ENCODE data around the gene PIP5KL1.

Gene PIP5KL1

GRCh38 chr9:127930231-127931091 is at the start of gene PIP5KL1:
Gene PIP5KL1, minus strand, starts transcription at chr9:127930777. Its CDS starts 25 bp downstream, at chr9:127930752.
- DNase-seq, result peak; percentile 64 to 92 (median 91)

GRCh38 chr9:127980060-127980705 is 49.6 kb upstream of the PIP5KL1 start:
- peak; percentile 44 to 91 (median 80) for DNase-seq

DNA sequence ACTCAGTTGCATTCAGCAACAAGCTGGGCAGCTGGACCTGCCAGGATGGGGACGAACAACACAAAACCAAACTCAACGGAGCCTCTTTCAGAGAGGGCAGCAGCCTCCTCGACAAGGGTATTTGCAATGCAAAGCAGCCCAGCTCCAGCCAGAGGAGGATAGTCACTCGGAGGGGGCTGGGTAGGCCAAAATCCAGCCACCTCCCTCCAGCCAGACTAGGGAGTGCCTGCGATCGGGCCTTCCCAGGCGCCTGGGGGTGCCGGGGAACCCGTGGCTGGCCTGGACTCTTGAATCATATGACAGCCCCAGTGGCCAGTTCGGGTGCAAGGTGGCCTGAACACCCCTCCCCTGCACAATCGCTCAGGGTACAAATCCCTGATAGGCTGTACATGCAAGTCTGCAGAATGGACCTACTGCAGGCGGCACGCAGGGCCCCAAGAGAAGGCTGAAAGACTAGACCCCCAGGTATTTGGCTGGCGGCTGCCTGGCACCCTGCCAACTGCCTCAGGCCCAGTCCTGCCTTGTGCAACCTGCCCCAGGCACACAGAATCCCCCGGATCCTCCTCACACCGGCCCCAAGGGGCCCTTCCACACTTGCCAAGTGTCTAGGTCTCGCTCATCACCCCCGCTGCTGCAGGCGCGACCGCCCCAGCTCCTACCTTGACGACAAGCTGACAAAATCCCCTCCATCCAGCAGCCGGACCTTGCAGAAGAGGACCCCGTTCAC is 48.9 kb upstream of the PIP5KL1 start:
- peak; percentile 24 to 77 (median 75) for DNase-seq

GRCh38 chr9:127979015-127979332 is 48.4 kb upstream of the PIP5KL1 start:
- DNase-seq, result no peak

DNA sequence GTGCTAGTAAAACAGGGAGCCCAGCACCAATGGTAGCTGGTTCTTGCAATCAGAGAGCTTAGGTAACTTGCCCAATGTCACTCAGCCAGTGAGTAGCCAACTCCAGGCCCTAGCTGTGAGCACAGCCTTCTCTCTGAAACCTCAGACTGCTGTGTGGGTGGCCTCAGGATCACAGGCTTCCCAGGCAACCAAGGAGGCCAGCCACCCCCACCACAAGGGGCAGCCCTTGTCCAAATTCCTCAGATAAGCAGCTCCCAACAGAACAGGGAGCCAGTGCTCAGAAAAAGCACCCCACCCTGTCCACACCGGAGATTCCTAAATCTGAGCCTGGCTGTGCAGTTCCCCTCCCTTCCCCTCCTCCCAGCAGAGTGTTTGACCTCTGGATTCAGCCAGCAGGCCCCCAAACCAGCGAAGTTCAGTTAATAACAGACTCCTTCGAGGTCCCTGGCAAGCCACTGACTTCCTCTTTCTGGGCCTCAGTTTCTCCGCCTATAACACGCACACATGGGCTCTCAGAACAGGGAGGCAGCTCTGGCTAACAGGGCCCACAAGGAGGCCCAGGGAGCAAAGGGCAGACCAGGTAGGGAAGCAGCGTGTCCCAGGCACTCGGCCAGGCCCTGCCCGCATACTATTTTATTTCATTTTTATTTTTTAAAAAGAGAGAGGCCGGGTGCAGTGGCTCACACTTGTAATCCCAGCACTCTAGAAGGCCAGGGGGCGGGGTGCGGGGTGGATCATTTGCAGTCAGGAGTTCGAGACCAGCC is 47.5 kb upstream of the PIP5KL1 start:
- no peak for DNase-seq

GRCh38 chr9:127977009-127977883 is 46.7 kb upstream of the PIP5KL1 start:
- peak in 2 of 3 experiments; percentile 5 to 35 for DNase-seq

- DNase-seq, result peak; percentile 74 to 87 (median 77)
These were observed 45.9 kb upstream of the PIP5KL1 start for GRCh38 chr9:127976498-127976897.

- DNase-seq, result no peak
These were observed 45.1 kb upstream of the PIP5KL1 start for GRCh38 chr9:127975376-127976315.

DNA sequence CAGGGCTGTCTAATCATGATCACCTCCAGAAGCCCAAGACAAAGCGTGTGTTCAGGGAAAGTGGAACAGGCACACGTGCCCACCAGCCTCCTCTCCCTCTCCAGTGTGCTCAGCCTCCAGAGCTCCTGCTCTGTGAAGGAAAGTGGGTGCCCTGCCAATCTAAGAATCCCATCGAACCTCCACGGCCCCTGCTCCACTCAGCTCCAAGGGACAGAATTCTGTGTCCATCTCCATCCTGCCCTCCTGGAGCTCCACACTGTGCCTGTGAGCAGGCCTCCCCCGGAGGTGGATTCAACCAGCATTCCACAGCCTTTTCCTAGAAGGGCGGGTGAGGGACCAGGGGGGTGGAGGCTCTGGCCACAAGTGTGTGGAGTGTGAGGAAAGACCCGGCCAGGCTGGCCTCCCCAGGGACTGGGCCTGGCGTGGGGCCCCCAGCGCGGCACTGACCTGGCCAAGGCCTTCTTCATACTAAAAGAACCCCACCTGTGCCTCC is 44.2 kb upstream of the PIP5KL1 start:
- peak in 1 of 3 experiments; percentile 15 for DNase-seq

DNA sequence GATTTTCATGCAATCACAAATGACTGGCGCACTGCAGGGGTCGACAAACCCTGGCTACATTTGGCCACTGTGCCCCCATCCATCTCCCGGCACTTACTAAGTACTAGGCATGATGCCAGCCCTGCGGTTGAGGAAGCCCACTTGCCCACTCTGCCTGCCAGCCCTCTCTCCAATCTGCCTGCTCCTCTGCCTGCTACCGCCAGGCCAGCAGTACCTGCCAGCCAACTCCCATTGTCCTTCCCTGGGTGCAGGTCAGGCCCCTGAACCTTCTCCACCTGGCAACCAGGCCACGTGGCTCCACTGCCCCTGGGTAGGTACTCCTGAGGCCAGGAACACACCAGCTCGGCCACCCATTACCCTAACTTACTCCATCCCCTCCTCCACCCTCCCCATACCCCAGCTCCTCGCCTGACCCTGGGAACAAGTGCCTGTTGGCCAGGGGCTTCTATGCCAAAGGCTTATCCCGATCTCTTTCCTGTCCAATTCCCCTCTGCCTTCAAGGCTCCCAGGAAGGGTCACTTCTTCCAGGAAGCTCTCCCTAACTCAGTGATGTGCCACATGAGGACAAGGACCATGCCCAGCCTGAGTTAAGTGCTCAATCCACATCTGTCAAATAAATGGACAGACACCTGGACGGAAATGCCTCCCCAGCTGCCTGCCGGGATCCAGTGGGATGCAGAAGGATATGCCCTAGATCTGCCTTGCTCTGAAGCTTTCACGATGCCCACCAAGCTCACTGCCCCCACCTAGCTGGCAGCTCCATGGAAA is 43.6 kb upstream of the PIP5KL1 start:
- DNase-seq, result peak in 1 of 3 experiments; percentile 74

DNA sequence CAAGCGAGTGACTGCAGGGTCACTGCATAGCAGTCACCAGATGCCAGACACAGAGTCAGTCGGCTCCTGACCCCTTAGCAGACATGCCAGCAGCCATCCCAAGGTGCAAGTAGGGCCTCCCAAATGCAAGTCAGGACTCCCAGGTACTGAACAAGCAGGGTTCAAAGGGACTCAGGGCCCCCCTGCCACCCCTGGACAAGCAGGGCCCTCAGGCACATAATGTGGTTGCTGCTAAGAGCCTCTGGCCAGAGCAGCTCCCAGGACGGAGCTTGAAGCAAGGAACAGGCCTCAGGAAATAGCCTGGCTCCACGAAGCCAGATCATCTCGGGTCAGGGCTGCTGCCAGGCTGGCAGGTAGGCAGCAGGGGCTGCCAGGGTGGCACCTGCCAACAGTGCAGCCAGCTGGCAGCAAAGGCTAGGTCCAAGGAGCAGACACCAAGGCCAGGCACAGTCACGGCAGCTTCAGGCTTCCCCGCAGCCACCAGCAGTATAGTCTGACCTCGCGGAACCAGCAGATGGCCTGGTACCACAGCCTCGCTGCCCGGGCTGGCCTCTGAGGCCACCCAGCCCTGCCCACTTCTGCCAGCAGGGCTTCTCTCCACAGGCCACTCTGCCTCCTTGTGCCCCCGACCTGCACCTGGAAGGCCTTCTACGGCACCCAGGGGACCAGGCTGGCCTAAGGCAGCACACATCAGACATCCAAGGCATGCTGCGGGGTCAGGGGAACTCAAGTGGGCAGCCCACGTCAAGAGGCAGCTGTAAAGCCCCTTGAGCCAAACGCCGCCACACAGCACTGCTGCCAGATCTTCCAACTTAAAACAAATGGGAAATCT is 42.8 kb upstream of the PIP5KL1 start:
- peak in 2 of 3 experiments; percentile 33 to 74 for DNase-seq

GRCh38 chr9:127972236-127972871 is 41.8 kb upstream of the PIP5KL1 start:
- peak in 1 of 3 experiments; percentile 14 for DNase-seq

DNA sequence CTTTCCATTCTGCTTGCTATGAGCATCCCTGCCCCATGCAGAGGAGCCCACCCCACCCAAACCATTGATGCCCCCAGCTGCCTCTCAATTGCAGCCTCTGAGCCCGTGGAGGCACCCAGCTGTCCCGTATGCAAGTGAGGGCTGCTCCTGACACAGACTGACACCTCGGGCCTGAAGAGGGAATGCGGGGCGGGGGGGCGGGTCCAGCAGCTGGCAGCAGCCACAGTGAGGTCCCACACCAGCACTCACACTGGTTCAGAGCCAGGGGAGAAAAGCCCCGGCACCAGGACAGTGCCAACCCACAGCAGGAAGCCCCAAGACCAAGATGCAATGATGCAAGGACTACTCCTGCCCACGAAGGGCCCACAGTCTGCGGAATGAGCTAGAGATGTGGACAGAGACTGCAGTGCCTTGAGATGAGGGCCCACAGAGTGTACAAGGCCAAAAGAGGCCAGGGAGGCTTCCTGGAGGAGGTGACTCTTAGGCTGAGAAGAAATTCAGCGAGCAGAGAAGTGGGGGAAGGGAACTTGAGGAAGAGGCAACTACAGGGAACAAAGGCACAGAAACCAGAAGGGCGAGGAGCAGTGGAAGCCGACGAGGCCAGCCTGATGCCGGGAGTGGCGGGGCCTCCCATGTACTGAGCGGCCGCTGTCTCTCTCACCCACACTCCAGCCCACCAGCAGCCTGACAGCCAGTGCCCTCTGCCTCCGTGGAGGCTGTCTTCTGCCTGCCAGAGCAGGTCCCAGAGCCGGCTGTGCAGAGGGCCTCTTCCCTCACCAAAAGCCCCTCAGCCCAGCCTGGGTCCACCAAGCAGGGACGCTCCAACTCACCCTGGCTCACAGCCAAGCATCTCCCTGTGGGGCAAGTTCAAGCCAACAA is 41.0 kb upstream of the PIP5KL1 start:
- DNase-seq, result no peak

DNA sequence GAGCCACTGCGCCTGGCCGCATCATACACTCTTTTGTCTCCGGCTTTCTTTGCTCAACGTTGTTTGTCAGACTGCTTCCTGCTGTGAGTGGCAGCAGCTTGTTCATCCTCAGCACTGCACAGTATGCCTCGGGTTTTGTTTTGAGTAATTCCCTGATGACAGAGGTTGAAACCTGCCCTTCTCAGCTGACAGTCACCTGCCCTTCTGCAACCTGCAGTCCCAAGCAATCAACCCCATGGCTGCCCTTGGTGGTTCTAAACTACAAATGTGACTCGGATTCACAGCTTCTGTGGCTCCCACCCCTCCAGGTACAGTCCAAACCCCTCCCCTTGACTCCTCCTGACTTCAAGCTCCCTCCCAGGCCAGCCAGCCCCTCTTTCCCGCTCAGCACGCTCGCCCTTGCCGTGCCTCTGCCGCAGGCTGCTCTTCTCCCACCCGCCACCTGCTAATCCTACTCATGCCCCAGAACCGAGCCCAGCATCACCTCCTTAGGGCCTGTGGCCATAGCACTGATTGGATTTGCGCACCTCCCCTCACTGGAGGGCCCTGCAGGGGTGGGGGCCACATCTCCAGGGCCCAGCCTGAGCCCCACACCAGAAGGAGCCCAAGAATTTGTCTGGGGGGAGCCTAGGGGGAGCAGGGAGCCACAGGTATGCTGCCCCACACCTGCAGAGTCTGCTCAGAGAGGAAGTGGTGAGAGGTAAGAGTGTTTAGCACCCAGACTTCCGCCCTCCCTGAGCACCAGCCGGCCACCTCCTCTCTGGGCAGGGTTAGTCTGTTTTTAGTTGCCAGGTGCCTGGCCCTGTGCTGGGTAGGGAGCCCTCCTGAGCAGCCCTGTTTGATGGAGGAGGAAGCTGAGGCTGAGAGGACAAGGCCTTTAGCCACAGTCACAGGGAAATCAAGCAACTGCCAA is 40.1 kb upstream of the PIP5KL1 start:
- peak; percentile 67 to 98 (median 88) for DNase-seq

DNA sequence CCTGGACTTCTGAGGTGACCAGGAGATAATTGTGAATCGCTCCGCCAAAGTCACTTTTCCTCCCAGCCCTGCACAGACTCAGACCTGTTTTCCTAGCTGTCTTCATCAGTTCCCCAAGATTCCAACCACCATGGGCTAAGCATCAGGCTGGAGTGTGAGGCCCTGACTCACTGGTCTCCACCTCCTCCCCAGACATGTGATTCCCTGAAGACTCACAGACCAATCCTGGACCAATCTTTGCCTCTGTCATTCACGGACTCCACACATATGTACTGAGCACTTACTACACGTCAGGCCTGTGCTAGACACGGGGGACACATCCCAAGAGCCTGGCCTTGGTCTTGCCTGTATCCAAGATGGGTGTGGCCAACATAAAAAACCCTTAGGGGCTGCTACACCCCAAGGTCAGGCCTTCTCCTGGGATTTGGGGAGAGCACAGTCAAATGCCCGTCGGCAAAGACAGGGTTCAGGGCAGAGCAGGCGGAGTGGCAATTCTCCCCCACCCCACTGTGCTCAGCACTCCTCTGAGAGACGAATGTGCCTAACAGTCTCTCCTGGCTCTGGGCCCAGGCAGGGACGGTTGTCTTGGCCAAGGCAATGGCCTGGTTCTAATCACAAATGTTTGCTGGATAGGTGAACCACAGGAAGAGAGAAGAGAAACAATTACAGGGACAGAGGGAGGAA is 38.3 kb upstream of the PIP5KL1 start:
- no peak for DNase-seq

Data from NCI-H1417 (cell line).